Neural progenitor cell (in vitro differentiated cells): Measurements from ENCODE around the gene BLTP2. TPM values are rescaled to one million over a fixed set of nuclear protein-coding genes. Genes with fewer than 3 reads are reported as not detected.

Experiments used
- DNase-seq: peaks from one replicate; pipeline ENCODE4 v3.0.0-alpha.2; 2016; ENCODE audit warnings: low spot score
- H2AFZ ChIP-seq: fragments of 200-600 bp; sonication (generic); replicated peaks from 2 replicates; pipeline ENCODE4 v1.6.1; 2016; ENCODE audit warnings: antibody characterized with exemption
- H3F3A ChIP-seq: fragments of 200-600 bp; sonication (generic); 2 replicates; pipeline ENCODE4 v1.6.1; 2016; ENCODE audit warnings: antibody characterized with exemption, low read depth
- H3K27ac ChIP-seq: fragments of 200-600 bp; sonication (generic); 2 replicates; pipeline ENCODE4 v1.5.1; 2016; ENCODE audit warnings: mild to moderate bottlenecking
- H3K27me3 ChIP-seq: fragments of 200-600 bp; sonication (generic); 2 replicates; pipeline ENCODE4 v1.6.1; 2016; ENCODE audit warnings: mild to moderate bottlenecking, moderate library complexity
- H3K36me3 ChIP-seq: fragments of 200-600 bp; sonication (generic); 2 replicates; pipeline ENCODE4 v1.5.1; 2016
- H3K4me1 ChIP-seq: fragments of 200-600 bp; sonication (generic); 2 replicates; pipeline ENCODE4 v1.6.1; 2016; ENCODE audit warnings: mixed run types
- H3K4me2 ChIP-seq: fragments of 200-600 bp; sonication (generic); 2 replicates; pipeline ENCODE4 v1.6.1; 2016
- H3K4me3 ChIP-seq: fragments of 200-600 bp; sonication (generic); 2 replicates; pipeline ENCODE4 v1.5.1; 2016
- H3K79me2 ChIP-seq: fragments of 200-600 bp; sonication (generic); 2 replicates; pipeline ENCODE4 v1.6.1; 2016; ENCODE audit warnings: low read depth
- H3K9ac ChIP-seq: fragments of 200-600 bp; sonication (generic); 2 replicates; pipeline ENCODE4 v1.6.1; 2016
- H3K9me3 ChIP-seq: fragments of 200-600 bp; sonication (generic); 2 replicates; pipeline ENCODE4 v1.5.1; 2016; ENCODE audit warnings: low read depth
- H4K20me1 ChIP-seq: fragments of 200-600 bp; sonication (generic); 2 replicates; pipeline ENCODE4 v1.6.1; 2016; ENCODE audit warnings: low read depth
- H3K27ac Mint-ChIP-seq: 3 replicates; pipeline ENCODE4 v1.8.0; 2021; ENCODE audit warnings: mixed read lengths
- H3K27me3 Mint-ChIP-seq: 2 replicates; pipeline ENCODE4 v1.8.0; 2022; ENCODE audit warnings: low read depth, mild to moderate bottlenecking, inconsistent platforms, moderate library complexity, mixed read lengths; ENCODE audit not compliant: insufficient read depth
- H3K36me3 Mint-ChIP-seq: 3 replicates; pipeline ENCODE4 v1.8.0; 2021; ENCODE audit warnings: mixed read lengths
- H3K4me1 Mint-ChIP-seq: 3 replicates; pipeline ENCODE4 v1.8.0; 2021; ENCODE audit warnings: mixed read lengths
- H3K4me3 Mint-ChIP-seq: 3 replicates; pipeline ENCODE4 v1.8.0; 2021; ENCODE audit warnings: mild to moderate bottlenecking, moderate library complexity, mixed read lengths
- H3K9me3 Mint-ChIP-seq: 3 replicates; pipeline ENCODE4 v1.8.0; 2020; ENCODE audit warnings: mixed read lengths
- CTCF ChIP-seq: fragments of 200-600 bp; sonication (generic); IDR thresholded peaks from 2 replicates; pipeline ENCODE4 v1.5.1; 2017; ENCODE audit warnings: antibody characterized with exemption, mild to moderate bottlenecking
- EZH2 ChIP-seq: fragments of 200-600 bp; sonication (generic); IDR thresholded peaks from 2 replicates; pipeline ENCODE4 v1.6.1; 2017; ENCODE audit warnings: antibody characterized with exemption, mild to moderate bottlenecking, moderate library complexity
- EZH2phosphoT487 ChIP-seq: fragments of 200-600 bp; sonication (generic); IDR thresholded peaks from 2 replicates; pipeline ENCODE4 v1.6.1; 2017; ENCODE audit warnings: antibody characterized with exemption
- total RNA-seq: library from RNA; depleted of rRNA; stranded (reverse); fragments of >200 nt; gene quantifications from 2 replicates; pipeline ENCODE4 v1.2.3, GENCODE V29; 2015; ENCODE audit warnings: low replicate concordance

The BLTP2 gene
- total RNA-seq, 1 donor from 2014 or later, result 130 TPM

GRCh38 chr17:28641579-28641978, 3.4 kb downstream of the BLTP2 start:
- Histone ChIP-seq H3F3A (peaks cover 23% of the 10 kb centered on the region), H3K79me2 (peaks cover 39% of the 10 kb centered on the region), H3K27ac (no peak overlapping the region), H3K4me2 (no peak overlapping the region), H3K4me1 (peaks cover 6% of the 10 kb centered on the region), H3K4me3 (no peak overlapping the region), H3K27me3 (no peaks in the 10 kb centered on the region), H2AFZ (no peak overlapping the region), H3K9ac (no peak overlapping the region), H3K9me3 (no peaks in the 10 kb centered on the region), H3K36me3 (peaks cover 17% of the 10 kb centered on the region), H4K20me1 (peaks cover 39% of the 10 kb centered on the region)
- H3K27ac Mint-ChIP-seq, result no peak overlapping the region
- no peaks in the 10 kb centered on the region for H3K9me3 Mint-ChIP-seq
- DNase-seq, result no peak
- no peak overlapping the region for H3K4me3 Mint-ChIP-seq
- H3K4me1 Mint-ChIP-seq, result peaks cover 22% of the 10 kb centered on the region
- H3K36me3 Mint-ChIP-seq, result peaks cover 31% of the 10 kb centered on the region
- peaks cover 2% of the 10 kb centered on the region for H3K27me3 Mint-ChIP-seq
- TF ChIP-seq EZH2 (no peak), EZH2phosphoT487 (no peak), CTCF (no peak)

- no peak overlapping the region for H3K4me3 Mint-ChIP-seq
- peaks cover 21% of the 10 kb centered on the region for H3K79me2 ChIP-seq
- no peaks in the 10 kb centered on the region for H3K9me3 Mint-ChIP-seq
Measured at GRCh38 chr17:28635506-28635905, 9.5 kb downstream of the BLTP2 start.

GRCh38 chr17:28634206-28634865, 10.6 kb downstream of the BLTP2 start:
- H3K27ac ChIP-seq, result no peak overlapping the region
- H3K9me3 ChIP-seq, result no peaks in the 10 kb centered on the region
- no peak overlapping the region for H3K4me2 ChIP-seq
- no peak overlapping the region for H3K9ac ChIP-seq
- H3K79me2 ChIP-seq, result peaks cover 21% of the 10 kb centered on the region
- no peaks in the 10 kb centered on the region for H3K4me1 Mint-ChIP-seq
- no peak overlapping the region for H3K27ac Mint-ChIP-seq
- H2AFZ ChIP-seq, result no peak overlapping the region
- H3K4me1 ChIP-seq, result no peaks in the 10 kb centered on the region
- H3K4me3 ChIP-seq, result no peak overlapping the region
- peaks cover 53% of the 10 kb centered on the region for H3K36me3 Mint-ChIP-seq
- peaks cover 47% of the 10 kb centered on the region for H4K20me1 ChIP-seq
- H3F3A ChIP-seq, result no peaks in the 10 kb centered on the region
- H3K27me3 ChIP-seq, result no peaks in the 10 kb centered on the region
- H3K36me3 ChIP-seq, result peaks cover 13% of the 10 kb centered on the region
- peaks cover 2% of the 10 kb centered on the region for H3K27me3 Mint-ChIP-seq
- H3K9me3 Mint-ChIP-seq, result no peaks in the 10 kb centered on the region
- no peak for TF ChIP-seq EZH2
- no peak overlapping the region for H3K4me3 Mint-ChIP-seq
- no peak for DNase-seq

More at GRCh38 chr17:28635506-28635905, 9.5 kb downstream of the BLTP2 start:
- no peak overlapping the region for H3K9ac ChIP-seq
- Mint-ChIP-seq H3K36me3 (peaks cover 61% of the 10 kb centered on the region), H3K27ac (no peak overlapping the region), H3K4me1 (no peaks in the 10 kb centered on the region), H3K27me3 (peaks cover 2% of the 10 kb centered on the region)
- no peak overlapping the region for H3K27ac ChIP-seq
- H3K4me1 ChIP-seq, result no peaks in the 10 kb centered on the region
- no peaks in the 10 kb centered on the region for H3K9me3 ChIP-seq
- no peak overlapping the region for H3K4me2 ChIP-seq
- TF ChIP-seq CTCF, result no peak
- TF ChIP-seq EZH2, result no peak
- no peak for TF ChIP-seq EZH2phosphoT487
- H3K36me3 ChIP-seq, result peaks cover 13% of the 10 kb centered on the region
- H3K4me3 ChIP-seq, result no peak overlapping the region
- H3F3A ChIP-seq, result no peaks in the 10 kb centered on the region
- DNase-seq, result no peak
- H4K20me1 ChIP-seq, result peaks cover 52% of the 10 kb centered on the region
- no peaks in the 10 kb centered on the region for H3K27me3 ChIP-seq
- no peak overlapping the region for H2AFZ ChIP-seq

- Histone ChIP-seq H3K9me3 (no peaks in the 10 kb centered on the region), H2AFZ (no peak overlapping the region), H3K79me2 (no peaks in the 10 kb centered on the region), H4K20me1 (peaks cover 13% of the 10 kb centered on the region), H3K27ac (no peak overlapping the region), H3K4me1 (no peaks in the 10 kb centered on the region), H3K27me3 (no peaks in the 10 kb centered on the region), H3K36me3 (peaks cover 13% of the 10 kb centered on the region), H3F3A (no peaks in the 10 kb centered on the region), H3K4me3 (no peak overlapping the region), H3K9ac (no peak overlapping the region), H3K4me2 (no peak overlapping the region)
- DNase-seq, result no peak
- Mint-ChIP-seq H3K4me1 (no peaks in the 10 kb centered on the region), H3K36me3 (peaks cover 29% of the 10 kb centered on the region), H3K4me3 (no peak overlapping the region), H3K27ac (no peak overlapping the region), H3K9me3 (no peaks in the 10 kb centered on the region), H3K27me3 (no peaks in the 10 kb centered on the region)
- no peak for TF ChIP-seq CTCF
- TF ChIP-seq EZH2phosphoT487, result no peak
- TF ChIP-seq EZH2, result no peak
Measured at GRCh38 chr17:28626818-28627217, 18.1 kb downstream of the BLTP2 start.
